ENCODE data around the gene DERA.
"Not testable (repeated sequence)": the region's sequence is repeated elsewhere in the genome, so short reads cannot be mapped to it uniquely, and the experiment has no call there.

DERA gene

GRCh38 chr12:15910864-15911721, at the start of gene DERA:
Gene DERA (plus strand): TSS chr12:15911332. CDS start chr12:15911384, 52 bp downstream.
- DNase-seq = peak; percentile 66 to 73

- DNase-seq = no peak
Observed at GRCh38 chr12:15861404-15861803, 49.7 kb upstream of the DERA start.

- DNase-seq = no peak
Observed at GRCh38 chr12:15862840-15863239, 48.3 kb upstream of the DERA start.

- DNase-seq = no peak
Observed at GRCh38 chr12:15863372-15863771, 47.8 kb upstream of the DERA start.

GRCh38 chr12:15863984-15864383, 47.1 kb upstream of the DERA start:
- DNase-seq = no peak

- DNase-seq = no peak
Observed at GRCh38 chr12:15868186-15868585, 42.9 kb upstream of the DERA start.

GRCh38 chr12:15873556-15873955, 37.6 kb upstream of the DERA start:
- DNase-seq = no peak

- DNase-seq = not testable (repeated sequence)
Observed at GRCh38 chr12:15874556-15875145, 36.5 kb upstream of the DERA start.

GRCh38 chr12:15875863-15876262, 35.3 kb upstream of the DERA start:
- no peak for DNase-seq

GRCh38 chr12:15879413-15879812, 31.7 kb upstream of the DERA start:
- no peak for DNase-seq

- DNase-seq = no peak
Observed at GRCh38 chr12:15880721-15881120, 30.4 kb upstream of the DERA start.

- peak; percentile 94 to 96 for DNase-seq
Observed at GRCh38 chr12:15882118-15882971, 28.8 kb upstream of the DERA start, which contains the start of gene STRAP. Gene STRAP (plus strand): TSS chr12:15882387. CDS start chr12:15882708, 321 bp downstream.

GRCh38 chr12:15883536-15883935, 27.6 kb upstream of the DERA start:
- no peak for DNase-seq

GRCh38 chr12:15886372-15887042, 24.6 kb upstream of the DERA start:
- no peak for DNase-seq

- no peak for DNase-seq
Observed at GRCh38 chr12:15887043-15887817, 23.9 kb upstream of the DERA start.

- DNase-seq = no peak
Observed at GRCh38 chr12:15892645-15893259, 18.4 kb upstream of the DERA start.

- DNase-seq = no peak
Observed at GRCh38 chr12:15893260-15893659, 17.9 kb upstream of the DERA start.

- no peak for DNase-seq
Observed at GRCh38 chr12:15896867-15897266, 14.3 kb upstream of the DERA start.

- no peak for DNase-seq
Observed at GRCh38 chr12:15897433-15897832, 13.7 kb upstream of the DERA start.

- no peak for DNase-seq
Observed at GRCh38 chr12:15899282-15899870, 11.8 kb upstream of the DERA start.

- DNase-seq = no peak
Observed at GRCh38 chr12:15904378-15904920, 6.7 kb upstream of the DERA start.

Measured in stimulated activated CD4-positive, alpha-beta T cell treated with anti-CD3 and anti-CD28 coated beads, Interleukin-2, amount 100 ng/mL, for 24 hours (primary cell).